NCI-H446 treated with DMSO at 0.1 percent for 48 hours (cell line): ENCODE results near the gene ZNF280B.
"Not testable (repeated sequence)": the region's sequence is repeated elsewhere in the genome, so short reads cannot be mapped to it uniquely, and the experiment has no call there.

Source experiments
- DNase-seq: peaks from one replicate; lab custom pipeline; 2025; lab: John Stamatoyannopoulos, UW

Gene ZNF280B

DNA sequence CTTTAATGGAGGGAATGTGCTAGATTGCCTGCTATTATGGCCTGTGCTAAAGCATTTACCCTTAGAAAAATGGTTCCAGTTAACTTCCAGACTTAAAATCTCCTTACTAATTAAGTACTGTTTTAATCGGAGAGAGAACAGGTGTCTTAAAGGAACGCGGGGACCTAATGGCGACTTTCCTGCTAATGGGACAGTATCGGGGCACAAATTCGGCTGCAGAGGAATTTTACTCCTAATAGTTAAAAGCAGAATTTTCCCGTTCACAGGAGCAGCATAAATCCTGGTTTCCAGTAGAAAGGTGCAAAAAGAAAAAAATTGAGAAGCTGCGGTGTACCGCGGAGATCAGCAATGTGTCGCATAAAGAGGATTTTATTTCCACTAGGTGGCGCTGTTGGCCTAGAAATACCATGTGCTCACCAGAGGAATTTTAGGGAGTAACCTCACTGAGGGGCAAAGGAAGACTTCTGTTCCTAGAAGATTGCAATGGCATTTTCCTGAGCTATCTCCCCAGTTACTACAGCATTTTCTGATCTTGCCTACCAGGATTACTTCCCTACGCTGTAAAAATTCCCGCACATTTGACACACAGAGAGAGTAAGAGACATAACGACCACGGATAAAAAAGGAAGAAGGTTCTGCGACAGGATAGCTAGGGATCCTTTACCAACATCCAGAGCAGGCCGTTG lies 44.5 kb downstream of the ZNF280B start:
- DNase-seq = no peak

- DNase-seq = no peak
Measured at GRCh38 chr22:22462813-22463567, 45.6 kb downstream of the ZNF280B start.

GRCh38 chr22:22461583-22461982 lies 47.0 kb downstream of the ZNF280B start:
- no peak for DNase-seq

GRCh38 chr22:22461111-22461510 lies 47.4 kb downstream of the ZNF280B start:
- no peak for DNase-seq

DNA sequence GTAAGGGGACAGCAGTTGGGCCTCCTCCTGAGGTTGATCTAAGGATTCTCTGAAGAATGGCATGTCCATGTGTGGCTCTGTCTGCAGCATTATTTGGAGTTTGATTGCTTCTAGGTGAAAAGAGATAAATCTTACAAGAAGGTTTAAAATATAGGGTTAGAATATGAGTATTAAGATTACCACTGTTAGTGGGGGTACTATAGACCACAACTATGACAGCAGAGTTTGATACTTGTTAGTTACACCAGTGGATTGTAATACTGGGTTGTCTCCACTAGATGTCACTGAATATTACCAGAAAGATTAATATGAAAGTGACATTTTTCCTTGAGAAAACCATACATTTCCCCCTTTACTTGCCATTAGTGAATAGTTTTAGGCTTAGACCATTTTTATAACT lies 47.9 kb downstream of the ZNF280B start:
- DNase-seq = no peak

- DNase-seq = no peak
Measured at GRCh38 chr22:22460060-22460459, 48.5 kb downstream of the ZNF280B start.

- no peak for DNase-seq
Measured at GRCh38 chr22:22458896-22459588, 49.5 kb downstream of the ZNF280B start.

- no peak for DNase-seq
Measured at GRCh38 chr22:22458387-22458786, 50.2 kb downstream of the ZNF280B start.

- DNase-seq = no peak
Measured at GRCh38 chr22:22454997-22455396, 53.5 kb downstream of the ZNF280B start.

- no peak for DNase-seq
Measured at GRCh38 chr22:22452996-22453686, 55.4 kb downstream of the ZNF280B start.

DNA sequence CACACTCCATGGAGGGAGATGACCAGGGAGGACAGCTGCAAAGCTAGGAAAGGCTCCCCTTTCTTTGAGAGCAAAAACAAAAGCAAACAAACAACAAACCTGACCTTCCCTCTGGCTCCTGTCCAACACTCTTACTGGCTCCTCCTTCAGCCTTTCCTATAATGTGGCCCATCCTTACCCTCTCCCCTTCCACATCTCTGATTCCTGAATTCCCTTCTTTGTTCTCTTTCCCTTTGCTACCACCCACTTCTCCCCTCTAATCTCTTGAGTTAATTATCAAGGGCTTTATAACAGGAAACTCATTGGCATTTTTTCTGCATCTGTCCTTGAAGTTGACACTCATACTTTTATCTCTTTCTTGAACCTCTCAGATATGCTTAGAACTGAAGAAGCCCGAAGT lies 56.3 kb downstream of the ZNF280B start:
- no peak for DNase-seq

GRCh38 chr22:22450343-22450839 lies 58.2 kb downstream of the ZNF280B start:
- no peak for DNase-seq

- DNase-seq = no peak
Measured at GRCh38 chr22:22449819-22450218, 58.7 kb downstream of the ZNF280B start.

DNA sequence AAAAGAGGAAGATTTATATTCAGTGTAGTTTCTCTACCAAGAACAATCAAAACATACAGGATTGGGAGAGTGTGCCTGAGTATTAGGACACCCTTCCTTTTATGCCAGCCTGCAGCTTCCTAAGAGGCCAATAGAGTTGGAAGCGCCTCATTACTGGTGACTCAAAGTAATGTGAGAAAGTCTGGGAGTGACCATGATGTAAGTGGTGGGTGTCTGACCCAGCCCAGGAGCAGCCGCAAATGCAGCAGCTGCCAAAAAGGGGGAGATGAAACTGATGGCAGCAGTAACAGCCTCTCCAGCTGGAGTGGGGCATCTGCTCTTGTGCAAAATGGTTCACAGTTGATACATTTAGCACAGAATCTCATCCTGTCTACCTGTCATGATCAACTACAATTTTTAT lies 62.0 kb downstream of the ZNF280B start:
- no peak for DNase-seq

GRCh38 chr22:22444007-22444589 lies 64.4 kb downstream of the ZNF280B start:
- not testable (repeated sequence) for DNase-seq

DNA sequence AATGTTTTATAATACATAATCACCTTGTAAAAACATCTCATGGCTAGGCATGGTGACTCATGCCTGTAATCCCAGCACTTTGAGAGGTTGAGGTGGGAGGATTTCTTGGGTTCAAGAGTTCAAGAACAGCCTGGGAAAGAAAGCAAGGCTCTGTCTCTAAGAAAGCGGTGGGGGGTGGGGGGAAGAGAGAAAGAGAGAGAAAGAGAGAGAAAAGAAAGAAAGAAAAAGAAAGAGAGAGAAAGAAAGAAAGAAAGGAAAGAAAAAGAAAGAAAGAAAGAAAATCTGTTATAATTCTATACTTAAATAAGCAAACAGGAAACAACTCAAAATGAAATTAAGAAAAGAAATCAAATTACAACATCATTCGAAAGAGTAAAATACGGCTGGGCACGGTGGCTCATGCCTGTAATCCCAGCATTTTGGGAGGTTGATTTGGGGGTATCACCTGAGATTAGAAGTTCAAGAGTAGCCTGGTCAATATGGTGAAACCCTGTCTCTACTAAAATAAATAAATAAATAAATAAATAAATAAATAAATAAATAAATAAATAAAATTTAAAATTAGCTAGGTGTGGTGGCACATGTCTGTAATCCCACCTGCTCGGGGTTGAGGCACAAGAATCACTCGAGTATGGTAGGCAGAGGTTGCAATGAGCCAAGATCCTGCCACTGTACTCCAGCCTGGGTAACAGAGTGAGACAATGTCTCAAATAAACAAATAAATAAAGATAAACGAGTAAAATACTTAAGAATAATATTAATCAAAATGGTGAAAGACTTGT lies 65.4 kb downstream of the ZNF280B start:
- DNase-seq = no peak

DNA sequence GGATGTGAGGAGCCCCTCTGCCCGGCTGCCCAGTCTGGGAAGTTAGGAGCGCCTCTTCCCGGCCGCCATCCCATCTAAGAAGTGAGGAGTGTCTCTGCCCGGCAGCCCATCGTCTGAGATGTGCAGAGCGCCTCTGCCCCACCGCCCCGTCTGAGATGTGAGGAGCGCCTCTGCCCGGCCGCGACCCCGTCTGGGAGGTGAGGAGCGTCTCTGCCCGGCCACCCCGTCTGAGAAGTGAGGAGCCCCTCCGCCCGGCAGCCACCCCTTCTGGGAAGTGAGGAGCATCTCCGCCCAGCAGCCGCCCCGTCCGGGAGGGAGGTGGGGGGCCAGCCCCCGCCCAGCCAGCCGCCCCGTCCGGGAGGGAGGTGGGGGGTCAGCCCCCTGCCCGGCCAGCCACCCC lies 66.9 kb downstream of the ZNF280B start:
- not testable (repeated sequence) for DNase-seq

DNA sequence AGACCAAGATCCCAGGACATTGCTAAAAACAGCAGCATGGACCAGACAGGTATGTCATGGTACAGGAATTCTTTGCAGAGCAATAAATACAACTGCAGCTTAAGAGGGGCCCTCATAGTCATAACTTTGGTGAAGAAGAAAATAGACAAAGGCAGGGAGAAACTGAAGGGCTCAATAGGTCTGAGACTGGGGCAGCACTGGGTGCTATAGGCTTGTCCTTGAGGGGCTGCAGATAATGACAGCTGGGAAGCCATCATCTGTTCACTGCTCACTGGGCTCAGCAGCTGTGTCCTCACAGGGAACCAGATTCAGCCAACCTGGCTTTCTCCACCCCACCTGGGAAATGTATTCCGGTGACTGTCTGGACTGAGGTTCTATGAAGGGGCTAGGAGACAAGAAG lies 68.4 kb downstream of the ZNF280B start:
- no peak for DNase-seq
